Ecto neural progenitor cell (in vitro differentiated cells): ENCODE data around the gene CDK5RAP1.
"Not testable (repeated sequence)": the region's sequence is repeated elsewhere in the genome, so short reads cannot be mapped to it uniquely, and the experiment has no call there.

Source experiments
- DNase-seq: peaks from one replicate; pipeline ENCODE4 v3.0.0-alpha.2; 2018; ENCODE audit warnings: low spot score

Gene CDK5RAP1, protein sequence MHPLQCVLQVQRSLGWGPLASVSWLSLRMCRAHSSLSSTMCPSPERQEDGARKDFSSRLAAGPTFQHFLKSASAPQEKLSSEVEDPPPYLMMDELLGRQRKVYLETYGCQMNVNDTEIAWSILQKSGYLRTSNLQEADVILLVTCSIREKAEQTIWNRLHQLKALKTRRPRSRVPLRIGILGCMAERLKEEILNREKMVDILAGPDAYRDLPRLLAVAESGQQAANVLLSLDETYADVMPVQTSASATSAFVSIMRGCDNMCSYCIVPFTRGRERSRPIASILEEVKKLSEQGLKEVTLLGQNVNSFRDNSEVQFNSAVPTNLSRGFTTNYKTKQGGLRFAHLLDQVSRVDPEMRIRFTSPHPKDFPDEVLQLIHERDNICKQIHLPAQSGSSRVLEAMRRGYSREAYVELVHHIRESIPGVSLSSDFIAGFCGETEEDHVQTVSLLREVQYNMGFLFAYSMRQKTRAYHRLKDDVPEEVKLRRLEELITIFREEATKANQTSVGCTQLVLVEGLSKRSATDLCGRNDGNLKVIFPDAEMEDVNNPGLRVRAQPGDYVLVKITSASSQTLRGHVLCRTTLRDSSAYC

DNA sequence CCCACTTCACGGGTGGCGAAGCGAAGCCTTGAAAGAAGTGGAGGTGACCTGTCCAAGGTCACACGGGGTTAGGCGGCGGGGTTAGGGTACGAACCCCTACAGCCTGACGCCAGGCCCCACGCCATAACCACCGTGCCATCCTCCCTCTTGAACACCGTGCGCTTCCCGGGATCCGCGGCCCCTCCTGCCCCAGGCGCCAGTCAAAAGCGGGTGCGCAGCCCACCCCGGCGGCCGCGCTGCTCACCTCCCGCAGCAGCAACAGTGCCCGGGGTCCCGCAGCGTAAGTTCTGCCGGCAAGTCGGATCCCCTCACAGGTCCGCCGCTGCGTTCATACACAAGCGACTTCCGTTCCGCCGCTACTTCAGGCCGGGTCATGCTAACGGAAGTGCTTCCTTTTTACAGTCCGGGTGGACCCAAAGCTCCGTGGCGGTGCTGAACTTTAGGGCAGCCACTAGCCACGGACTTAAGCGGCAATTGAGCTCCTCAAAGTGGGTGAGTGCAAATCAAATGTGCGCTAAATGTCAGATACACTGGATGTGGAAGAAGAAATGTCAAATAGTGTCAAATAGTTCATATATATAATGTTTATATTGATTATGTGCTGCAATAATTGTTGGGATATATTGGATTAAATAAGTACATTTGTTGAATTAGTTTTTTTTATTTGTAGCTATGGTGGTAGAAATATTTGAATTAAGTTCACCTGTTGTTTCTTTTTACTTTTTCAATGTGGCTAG, at the start of gene CDK5RAP1:
CDK5RAP1 (minus strand) TSS at position 336 of the 737 bp plus-strand sequence. CDS start 4,455 bp downstream, outside the sequence.
- DNase-seq: peak; percentile 91

DNA sequence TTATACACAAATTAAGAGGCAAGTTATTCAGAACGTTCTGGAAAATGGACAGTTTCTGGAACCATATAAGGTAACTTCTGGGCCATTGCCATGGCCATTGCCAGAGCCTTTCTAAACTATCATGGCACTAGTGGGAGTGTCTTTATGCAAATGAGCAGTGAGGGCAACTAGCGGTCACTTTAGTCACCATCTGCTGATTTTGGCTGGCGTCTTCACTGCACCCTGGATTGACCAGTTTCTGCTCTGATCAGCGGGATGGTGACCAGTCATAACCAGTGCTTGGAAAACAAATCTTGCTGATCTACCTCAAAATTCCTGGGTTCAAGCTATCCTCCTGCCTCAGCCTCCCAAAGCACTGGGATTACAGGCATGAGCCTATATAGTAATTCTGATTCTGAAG, 49.5 kb upstream of the CDK5RAP1 start:
- DNase-seq: no peak

DNA sequence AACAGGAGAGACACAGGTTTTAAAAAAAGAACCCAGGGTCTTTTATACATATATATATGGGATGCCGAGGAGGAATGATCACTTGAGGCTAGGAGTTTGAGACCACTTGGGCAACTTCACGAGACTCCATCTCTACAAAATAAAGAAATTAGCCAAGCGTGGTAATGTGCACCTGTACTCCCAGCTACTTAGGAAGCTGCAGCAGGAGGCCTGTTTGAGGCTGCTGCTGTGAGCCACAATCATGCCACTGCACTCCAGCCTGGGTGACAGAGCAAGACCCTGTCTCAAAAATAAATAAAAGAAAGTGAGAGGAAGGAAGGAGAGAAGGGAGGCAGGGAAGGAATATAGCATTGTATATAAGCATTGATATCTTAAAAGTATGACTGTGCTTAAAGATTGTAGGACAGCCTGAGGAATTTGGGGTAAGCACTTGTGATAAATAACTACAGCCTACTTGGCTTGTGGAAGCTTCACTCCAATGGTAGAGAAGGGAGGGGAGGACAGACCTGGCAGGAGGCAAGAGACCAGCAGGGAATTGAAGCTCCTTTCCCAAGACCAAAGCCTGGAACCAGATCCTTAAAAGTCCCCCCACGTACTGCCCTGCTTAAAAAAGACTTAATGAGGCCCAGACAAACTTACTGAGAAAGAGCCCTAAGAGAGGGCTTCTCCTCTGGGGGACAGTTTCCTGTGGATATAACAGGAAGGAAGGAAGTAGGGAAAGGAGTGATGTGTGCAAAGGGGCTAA, 44.7 kb upstream of the CDK5RAP1 start:
- DNase-seq: no peak

DNA sequence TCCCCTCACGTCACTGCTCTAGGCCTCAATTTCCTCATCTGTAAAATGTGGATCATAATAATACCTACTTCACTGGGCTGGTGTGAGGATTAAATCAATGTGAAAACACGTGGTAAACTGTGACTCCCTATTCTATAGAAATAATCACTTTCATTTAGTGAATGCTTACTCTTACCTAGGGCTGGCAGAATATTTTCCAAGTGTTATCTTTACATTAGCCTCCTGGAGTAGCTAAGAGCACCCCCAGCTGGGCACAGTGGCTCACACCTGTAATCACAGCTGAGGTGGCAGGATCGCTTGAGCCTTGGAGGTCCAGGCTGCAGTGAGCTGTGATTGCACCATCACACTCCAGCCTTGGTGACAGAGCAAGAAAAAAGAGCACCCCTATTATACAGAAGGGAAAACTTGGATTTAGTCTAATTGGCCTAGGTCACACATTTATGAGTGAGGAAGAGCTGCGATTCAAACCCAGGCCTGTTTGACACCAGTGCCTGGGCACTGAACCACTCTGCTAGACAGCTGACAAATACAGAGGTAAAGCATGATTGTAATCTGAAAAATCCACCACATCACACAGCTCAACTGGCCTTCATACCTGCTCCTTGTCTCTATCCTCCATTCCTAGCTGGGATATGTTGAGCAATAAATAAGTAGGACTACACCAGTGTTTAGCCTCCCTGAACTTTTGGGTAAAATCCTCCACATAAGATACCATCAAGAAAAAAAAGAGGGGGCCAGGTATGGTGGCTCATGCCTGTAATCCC, 43.7 kb upstream of the CDK5RAP1 start:
- DNase-seq: no peak

DNA sequence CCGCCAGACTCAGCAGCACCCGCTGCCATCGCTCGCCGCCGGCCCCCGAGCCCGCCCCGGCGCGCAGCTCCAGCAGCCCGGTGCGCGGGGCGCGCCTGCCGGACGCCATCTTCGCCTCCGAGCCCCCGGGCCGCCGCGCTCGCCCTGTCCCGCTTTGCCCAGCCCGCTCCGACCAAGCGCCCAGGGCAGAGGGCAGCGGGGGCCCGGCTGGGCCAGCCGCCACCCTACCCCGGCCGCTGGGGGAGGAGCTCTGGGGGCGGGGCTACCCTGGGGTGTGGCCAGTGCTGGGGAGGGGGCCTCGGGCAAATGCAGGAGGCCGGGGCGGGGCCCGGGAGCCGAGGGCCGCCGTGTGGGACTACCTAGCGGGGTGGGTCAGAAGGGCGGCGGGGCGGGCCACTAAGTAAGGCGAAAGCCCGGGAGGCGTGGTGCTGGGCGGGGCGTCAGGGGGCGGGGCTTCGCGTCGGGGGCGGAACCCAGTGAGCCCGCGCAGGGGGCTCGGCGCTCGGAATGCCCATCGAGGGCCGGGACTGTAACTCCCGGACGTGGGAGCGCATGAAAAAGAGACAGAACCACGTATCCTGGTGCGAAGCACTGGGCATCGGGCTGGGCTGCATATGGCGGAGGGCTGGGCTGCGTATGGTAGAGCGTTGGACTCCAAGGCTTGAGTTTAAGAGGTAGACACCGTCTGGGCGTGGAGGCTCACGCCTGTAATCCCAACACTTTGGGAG, 42.4 kb upstream of the CDK5RAP1 start, which contains the start of gene SNTA1:
SNTA1 (minus strand) TSS at position 252 of the 728 bp plus-strand sequence; CDS start at position 109, 143 bp downstream.
- DNase-seq: peak; percentile 97

DNA sequence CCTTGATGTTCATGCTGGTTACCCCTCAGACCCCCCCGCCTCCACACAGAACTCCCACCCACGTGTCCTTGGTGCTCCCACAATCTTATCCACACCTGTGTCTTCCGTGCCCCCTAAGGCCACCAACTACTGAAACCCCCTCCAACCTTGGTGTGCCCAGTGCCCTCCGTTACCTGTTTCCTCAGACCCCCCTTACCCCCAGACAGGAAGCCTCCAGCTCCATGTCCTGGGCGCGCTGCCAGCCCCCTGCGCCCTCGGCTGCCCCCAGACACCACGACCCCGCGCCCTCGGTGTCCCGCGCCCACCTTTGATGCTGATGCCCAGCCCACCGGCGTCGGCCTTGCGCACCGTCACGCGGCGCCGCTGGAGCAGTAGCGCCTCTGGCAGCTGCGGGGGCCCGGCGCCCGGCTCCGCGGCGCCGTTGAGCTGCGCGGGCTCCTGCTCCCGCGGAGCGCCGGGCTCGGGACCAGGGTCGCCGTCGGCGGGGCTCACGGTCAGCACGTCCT, 41.7 kb upstream of the CDK5RAP1 start:
- peak; percentile 70 for DNase-seq

DNA sequence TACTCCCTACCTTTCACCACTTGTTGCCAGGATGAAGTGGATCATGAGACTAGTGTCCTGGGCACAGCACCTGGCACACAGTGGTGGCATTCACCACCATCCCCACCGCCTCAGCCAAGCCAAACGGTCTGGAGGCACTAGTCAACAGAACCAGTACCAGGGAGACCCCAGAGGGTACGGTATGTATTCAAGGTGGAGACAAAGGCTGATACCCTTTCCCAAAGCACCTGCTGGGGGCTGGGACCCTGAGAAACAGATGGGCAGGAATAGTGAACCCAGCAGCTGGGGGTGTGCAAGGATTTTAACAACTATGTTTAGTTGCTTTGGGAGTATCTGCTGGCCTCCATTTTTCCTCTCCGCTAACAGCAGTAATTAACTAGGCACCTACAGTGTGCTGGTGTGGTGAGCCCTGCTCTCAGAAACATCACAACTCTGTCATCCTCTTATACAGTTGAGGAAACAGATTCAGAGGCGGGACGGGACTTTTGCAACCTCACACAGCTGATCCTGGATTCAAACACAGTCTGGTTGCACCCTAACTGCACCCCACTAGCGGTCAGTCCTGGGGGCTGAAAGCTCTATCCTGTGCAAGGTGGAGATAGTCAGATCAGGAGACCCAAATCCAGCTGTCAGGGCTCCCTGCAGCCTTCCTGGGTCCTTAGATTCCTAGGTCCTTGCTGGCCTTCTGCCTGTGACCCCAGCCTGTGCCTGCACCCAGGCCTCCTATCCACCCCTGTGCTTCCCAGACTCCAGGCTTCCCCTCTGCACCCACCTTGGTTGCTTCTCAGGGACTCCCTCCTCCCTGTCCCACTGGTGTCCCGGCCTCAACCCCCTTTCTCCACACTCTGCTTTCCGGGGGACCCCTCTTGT, 41.1 kb upstream of the CDK5RAP1 start:
- peak; percentile 52 for DNase-seq

DNA sequence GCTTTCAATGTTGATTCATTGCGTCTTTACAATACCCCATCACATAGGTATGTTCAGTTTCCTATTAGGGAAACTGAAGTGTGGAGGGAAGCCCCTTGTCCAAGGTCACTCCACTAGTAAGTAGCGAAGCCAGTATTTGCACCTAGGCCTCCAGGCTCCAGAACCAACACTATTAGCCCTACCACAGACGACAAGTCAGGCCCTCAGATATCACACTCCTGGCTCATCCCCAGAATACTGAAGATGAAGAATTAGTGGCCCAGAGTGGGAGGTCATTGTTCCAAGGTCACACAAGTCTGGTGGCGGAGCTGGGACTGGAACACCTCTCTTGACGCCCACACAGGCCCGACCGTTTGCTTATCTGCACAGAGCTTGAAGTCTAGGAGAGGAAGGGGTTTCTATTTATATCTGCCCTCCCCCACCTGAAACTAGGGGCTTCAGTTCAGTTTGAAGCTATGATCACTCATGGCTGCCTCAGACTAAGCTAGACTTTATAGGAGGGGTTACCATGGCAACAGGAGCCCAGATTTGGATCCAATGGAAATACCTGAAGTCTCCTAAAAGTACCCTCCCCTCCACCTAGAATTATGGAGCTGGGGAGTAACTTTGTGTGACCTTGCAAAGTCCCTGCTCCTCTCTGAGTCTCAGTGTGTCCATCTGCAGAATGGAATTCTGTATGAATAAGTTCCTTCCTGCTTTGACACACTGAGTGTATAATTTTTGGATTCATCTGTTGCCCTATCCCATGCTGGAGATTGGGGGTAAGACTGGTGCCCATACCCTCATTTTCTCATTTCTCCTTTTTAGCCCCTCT, 40.0 kb upstream of the CDK5RAP1 start:
- DNase-seq: no peak

DNA sequence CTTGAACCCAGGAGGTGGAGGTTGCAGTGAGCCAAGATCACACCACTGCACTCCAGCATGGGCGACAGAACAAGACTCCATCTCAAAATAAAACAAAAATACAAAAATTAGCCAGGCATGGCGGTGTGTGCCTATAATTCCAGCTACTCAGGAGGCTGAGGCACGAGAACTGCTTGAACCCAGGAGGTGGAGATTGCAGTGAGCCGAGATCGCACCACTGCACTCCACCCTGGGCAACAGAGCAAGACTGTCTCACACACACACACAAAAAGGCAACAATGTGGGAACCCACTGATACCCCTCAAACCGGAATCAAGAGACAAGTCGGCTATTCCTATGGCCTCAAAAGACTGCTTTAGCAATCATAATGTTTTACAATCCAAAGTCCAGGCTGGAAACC, 39.2 kb upstream of the CDK5RAP1 start:
- not testable (repeated sequence) for DNase-seq

DNA sequence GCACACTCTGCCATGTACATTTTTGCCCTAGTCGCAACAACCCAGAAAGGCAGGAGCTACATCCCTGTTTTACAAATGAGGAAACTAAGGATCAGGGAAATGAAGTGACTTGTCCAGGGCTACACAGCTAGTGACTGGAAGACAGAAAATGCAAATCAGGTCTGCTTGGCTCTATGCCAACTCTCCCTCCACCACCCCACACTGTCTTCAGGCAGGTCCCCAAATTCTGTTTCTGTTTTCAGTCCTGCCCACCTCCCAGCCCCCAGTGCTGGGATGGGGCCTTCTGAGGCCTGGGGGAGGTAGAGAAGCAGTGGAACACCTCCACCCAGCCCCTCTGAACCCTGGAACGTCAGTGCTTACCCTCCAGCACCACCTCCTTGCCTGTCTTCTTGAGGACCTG, 37.2 kb upstream of the CDK5RAP1 start:
- no peak for DNase-seq

DNA sequence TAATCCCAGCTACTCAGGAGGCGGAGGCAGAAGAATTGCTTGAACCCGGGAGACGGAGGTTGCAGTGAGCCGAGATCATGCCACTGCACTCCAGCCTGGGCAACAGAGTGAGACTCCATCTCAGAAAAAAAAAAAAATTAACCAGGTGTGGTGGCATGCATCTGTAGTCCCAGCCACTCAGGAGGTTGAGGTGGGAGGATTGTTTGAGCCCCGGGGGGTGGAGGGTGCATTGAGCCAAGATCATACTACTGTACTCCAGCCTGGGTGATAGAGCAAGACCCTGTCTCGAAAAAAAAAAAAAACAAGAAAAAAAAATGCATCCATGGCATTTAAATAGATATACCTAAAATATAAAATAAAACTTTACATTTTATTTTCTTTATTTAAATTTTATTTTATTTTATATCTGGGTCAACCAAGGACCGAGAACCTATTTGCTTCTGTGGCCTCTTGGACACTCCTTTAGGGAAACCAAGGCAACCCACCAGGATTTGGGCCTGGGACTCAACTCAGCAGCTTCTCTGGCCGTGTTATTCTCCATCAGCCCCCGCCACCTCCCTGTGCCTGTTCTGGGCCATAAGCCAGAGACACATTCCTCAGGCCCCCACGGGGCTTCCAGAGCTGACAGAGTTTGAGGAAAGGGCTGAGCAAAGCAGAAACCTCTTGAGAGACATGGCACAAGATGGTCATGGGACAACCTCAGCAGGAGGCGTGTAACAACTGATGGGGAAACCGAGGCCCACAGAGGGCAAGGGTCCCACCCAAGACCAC, 36.0 kb upstream of the CDK5RAP1 start:
- no peak for DNase-seq

DNA sequence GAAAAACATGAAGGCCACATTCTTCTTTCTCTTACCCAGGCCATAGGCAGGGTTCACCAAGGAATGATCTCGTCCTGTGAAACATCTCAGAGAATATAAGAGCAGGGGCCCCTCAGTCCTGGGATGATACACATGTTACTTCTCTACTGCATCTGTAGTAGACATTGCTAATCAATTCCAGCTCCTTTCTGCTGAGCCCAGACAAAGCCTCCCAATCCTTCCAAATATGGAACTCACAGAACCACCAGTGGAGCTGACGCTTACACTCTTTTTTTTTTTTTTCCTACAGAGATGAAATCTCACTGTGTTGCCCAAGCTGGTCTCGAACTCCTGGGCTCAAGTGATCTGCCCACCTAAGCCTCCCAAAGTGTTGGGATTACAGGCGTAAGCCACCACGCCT, 33.1 kb upstream of the CDK5RAP1 start:
- no peak for DNase-seq

DNA sequence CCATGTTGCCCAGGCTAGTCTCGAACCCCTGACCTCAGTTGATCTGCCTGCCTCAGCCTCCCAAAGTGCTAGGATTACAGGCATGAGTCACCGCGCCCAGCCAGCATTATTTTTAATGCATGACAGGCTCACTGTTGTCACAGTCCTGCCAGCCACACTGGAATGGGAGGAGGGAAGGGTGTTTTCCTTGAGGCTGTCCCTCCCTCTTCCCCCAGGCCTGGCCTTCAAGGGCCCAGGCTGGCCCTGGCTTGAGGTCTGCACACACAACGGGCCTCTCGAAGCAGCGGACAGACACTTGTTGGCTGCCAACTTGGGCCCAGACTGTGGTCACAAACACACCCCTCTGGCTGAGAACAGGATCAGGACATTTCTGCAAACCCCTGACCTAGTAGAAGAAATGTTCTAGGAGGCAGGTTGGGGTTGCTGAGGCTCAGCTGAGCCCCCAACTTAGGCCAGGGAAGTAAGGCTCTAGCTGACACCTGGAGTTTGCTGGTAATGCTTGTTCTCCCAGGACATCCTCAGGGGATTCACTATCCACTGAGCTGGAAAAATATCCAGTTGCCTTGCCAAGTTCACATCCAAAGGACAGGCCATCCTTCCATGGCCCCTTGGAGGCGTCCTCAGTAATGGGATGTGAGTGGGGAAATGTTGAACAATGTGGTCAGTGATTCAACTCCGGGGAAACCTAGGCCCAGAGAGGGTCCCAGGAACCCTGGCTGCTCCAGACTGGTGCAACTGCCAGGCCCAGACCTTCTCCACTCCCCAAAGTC, 32.3 kb upstream of the CDK5RAP1 start:
- DNase-seq: no peak

DNA sequence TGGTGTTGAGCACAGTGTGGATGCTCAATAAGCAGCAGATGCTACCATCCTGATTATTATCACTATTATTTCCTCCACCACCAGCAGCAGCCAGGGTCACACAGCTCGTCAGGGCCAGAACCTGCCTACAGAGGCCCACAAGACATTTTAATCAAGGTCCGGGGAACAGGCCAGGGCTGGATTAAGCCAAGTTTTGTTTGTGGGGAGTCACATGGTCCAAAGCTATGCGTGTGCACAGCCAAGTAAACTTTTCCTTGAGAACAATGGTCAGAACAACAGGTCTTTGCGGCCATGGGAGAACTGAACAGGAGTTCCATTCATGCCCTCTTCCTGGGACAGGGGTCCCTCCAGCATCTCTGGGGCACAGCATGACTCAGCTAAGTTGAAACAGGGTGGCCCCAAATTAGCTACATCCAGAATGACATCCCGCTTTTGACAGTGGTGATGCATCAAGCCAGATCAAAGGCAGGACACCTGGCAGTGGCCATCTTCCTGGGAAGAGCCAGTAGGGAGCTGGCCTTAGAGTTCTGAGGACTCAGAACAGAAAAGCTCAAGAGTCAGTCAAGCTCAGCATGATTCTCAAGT, 30.6 kb upstream of the CDK5RAP1 start:
- DNase-seq: no peak

DNA sequence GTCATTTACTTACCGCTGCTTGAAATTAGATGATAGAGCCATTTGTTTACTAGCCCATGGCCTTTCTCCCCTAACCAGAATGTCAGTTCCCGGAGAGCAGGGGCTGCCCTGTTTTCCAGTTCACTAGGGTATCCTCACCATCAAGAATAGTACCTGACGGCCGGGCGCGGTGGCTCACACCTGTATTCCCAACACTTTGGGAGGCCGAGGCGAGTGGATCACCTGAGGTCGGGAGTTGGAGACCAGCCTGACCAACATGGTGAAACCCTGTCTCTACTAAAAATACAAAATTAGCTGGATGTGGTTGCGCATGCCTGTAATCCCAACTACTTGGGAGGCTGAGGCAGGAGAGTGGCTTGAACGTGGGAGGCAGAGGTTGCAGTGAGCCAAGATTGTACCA, 22.6 kb upstream of the CDK5RAP1 start:
- DNase-seq: not testable (repeated sequence)

DNA sequence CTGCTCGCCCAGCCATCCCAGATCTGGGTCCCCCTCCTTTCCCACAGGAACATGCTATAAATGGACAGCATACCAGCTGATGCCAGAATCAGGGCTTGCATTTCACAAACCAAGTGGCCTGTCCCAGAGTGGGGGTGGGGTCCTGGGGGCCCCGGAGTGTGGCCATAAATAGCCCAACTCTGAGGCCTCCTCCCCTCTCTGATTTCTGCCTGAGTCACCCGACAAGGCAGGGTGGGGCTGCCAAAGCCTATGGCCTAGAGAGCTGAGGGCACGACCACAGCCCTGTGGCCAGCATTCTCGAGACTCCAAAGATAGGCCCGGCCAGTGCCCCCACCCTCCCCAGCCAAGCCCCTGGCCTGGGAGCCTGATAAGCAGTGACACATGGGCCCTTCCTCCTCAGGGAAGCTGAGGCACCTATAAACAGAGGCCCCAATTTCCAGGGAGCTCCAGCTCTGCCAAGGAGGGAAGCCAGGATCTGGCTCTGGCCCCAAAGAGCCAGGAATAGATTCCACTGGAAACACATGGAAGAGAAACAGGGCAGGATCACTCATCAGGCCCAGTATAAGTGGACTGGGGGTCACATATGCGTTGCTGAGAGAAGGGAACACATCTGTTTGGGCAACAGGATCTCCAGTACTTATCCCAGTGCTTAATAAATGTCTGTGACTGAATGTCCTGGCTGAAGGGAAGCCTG, 22.0 kb upstream of the CDK5RAP1 start:
- no peak for DNase-seq
